NCI-H748 treated with DMSO at 0.1 percent for 48 hours (cell line): ENCODE data around the gene CFAP74.

ENCODE experiments used
- DNase-seq: peaks from one replicate; lab custom pipeline; 2025; lab: John Stamatoyannopoulos, UW

CFAP74 gene

GRCh38 chr1:2039251-2039650 lies 35.7 kb upstream of the CFAP74 start:
- no peak for DNase-seq

- no peak for DNase-seq
These were observed 34.6 kb upstream of the CFAP74 start for GRCh38 chr1:2038229-2038628.

- no peak for DNase-seq
These were observed 33.9 kb upstream of the CFAP74 start for GRCh38 chr1:2037314-2037979.

GRCh38 chr1:2036287-2036686 lies 32.7 kb upstream of the CFAP74 start:
- no peak for DNase-seq

DNA sequence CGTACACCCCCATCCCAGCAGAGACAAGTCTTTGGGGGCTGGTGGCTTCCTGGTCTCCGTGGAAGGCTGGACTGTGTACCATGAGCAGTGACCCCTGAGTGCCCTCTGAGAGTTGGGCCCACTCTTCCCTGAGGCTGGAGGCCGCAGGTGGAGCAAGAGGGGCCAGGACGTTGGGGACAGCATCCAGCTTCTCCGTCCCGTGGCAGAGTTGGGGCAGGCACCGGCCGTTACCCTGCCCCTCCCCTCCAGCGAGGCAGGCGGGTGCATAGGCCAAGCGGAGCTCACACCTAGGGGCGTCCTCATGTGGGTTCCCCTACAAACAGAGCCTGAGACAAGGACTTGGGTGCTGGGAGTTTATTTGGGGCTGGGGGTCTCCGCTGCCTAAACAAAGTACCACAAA lies 29.6 kb upstream of the CFAP74 start:
- no peak for DNase-seq

DNA sequence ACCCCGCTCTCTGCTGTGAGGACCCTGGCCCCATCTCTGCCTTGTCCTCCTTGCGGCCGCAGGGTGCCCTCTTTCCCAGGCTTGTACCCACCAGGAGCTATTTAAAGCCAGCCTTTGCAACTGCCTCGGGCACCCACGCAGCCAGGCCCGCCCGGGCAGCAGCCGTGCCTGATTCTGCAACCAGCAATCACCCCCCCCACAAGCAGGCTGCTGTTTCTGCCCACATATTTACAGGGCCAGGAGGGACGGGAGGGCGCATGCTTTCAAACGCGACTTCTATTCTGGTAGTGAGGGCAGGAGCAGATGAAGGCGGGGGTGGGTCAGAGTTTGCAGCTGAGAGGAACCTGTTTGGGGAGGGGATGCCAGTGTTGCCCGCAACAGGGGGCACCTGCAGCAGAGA lies 29.2 kb upstream of the CFAP74 start:
- no peak for DNase-seq

- no peak for DNase-seq
These were observed 28.3 kb upstream of the CFAP74 start for GRCh38 chr1:2031546-2032540.

GRCh38 chr1:2030076-2030871 lies 26.7 kb upstream of the CFAP74 start:
- no peak for DNase-seq

DNA sequence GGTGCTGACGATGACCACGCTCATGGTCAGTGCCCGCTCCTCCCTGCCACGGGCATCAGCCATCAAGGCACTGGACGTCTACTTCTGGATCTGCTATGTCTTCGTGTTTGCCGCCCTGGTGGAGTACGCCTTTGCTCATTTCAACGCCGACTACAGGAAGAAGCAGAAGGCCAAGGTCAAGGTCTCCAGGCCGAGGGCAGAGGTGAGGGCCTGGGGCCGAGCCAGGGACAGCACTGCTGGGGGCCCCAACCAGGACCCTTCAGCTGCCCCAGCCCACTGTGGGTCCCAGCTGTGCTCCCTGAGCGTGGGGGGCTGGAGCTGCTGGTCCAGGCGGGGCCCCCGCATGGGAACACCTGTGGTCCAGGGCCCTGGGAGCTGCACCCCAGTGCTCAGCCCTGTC lies 26.0 kb upstream of the CFAP74 start:
- DNase-seq = no peak

- DNase-seq = no peak
These were observed 25.4 kb upstream of the CFAP74 start for GRCh38 chr1:2028870-2029560.

DNA sequence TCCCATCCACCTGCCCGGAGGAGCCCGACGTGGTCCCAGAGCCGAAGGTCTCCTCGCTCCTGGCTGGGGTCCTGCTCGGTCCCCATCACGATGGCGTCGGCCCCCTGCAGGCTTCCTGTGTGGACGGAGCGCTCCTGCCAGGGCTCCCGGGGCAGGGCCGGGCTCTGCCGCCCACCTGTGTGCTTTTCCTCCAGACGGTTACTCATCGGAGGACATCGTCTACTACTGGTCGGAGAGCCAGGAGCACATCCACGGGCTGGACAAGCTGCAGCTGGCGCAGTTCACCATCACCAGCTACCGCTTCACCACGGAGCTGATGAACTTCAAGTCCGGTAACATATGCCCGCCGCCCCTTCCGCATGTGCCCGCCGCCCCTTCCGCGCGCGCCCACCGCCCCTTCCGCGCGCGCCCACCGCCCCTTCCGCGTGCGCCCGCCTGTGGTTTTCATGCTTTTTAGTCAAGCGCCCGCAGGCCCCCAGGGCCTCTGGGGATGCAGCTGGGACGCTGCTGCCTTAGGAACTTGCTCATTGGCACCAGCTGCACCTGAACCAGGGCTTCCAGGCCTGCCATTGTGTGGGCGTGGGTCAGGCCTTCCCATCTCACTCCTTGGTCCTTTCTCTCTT lies 24.5 kb upstream of the CFAP74 start:
- DNase-seq = no peak

GRCh38 chr1:2025491-2025981 lies 21.9 kb upstream of the CFAP74 start:
- DNase-seq = no peak

GRCh38 chr1:2024887-2025286 lies 21.3 kb upstream of the CFAP74 start:
- no peak for DNase-seq

DNA sequence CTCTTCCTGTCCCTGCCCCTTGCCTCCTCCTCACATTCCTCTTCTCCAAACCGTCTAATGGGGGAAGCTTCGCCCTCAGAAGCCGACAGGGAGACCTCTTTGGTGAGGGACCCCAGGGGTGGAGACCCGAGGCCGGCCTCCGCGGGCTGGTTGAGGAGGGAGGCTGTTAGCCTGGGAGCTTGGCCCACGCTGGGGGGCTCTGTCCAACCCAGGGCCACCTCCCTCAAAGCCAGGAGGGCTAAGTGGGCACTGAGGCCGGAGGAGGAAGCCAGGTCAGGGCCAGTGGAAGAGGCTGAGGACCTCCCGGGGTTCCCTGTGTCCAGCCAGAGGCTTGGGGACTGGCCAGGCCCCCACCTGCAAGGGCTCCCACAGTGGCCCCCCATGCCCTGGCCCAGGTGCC lies 20.9 kb upstream of the CFAP74 start:
- no peak for DNase-seq

- DNase-seq = no peak
These were observed 19.6 kb upstream of the CFAP74 start for GRCh38 chr1:2023187-2023586.

GRCh38 chr1:2022063-2022770 lies 18.6 kb upstream of the CFAP74 start:
- DNase-seq = no peak

GRCh38 chr1:2021550-2021949 lies 18.0 kb upstream of the CFAP74 start:
- DNase-seq = no peak

GRCh38 chr1:2020310-2020655 lies 16.7 kb upstream of the CFAP74 start:
- DNase-seq = no peak

DNA sequence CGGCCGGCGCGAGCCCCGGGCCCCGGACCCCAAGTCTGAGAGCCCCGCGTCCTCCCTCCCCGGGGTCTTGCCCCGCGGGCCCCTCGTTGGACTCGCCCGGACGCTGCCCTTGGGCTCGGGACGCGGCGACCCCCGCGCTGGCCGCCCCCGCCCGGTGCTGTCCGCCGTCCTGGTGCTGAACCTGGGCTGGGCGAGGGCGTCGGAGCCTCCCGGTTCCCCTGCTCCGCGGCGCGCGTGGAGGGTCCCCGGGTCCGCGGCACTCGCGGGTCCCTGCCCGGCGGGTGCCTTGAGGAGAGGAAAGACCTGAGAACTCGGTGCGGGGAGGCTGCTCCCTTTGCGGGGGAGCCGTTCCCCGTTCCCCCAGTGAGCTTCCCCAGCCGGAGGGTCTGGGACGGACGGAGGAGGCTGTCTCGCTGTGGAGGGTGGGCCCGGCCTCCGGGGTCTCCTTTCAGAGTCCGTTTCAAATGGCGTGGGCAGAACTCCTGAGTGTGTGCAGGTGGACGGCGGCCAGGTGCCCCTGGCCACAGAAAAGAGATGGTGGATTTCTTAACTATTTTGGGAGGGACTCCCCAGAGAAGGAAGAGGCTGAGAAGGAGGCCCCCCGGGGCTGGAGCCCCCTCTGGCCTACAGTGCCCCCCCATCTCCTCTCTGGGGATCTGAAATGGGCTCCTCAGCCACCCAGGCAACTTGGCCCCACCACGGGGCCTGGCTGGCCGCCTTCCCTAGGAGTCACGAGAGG lies 16.2 kb upstream of the CFAP74 start:
- DNase-seq = no peak

- no peak for DNase-seq
These were observed 15.6 kb upstream of the CFAP74 start, which contains the start of gene GABRD for GRCh38 chr1:2019172-2019543. GABRD (plus strand) TSS chr1:2019345; CDS start chr1:2019424, 79 bp downstream.
